Type B pancreatic cell (in vitro differentiated cells): ENCODE data around the gene ADGRG3. TPM values are rescaled to one million over a fixed set of nuclear protein-coding genes. Genes with fewer than 3 reads are reported as not detected.

Experiments used
- DNase-seq: peaks from one replicate; pipeline ENCODE4 v3.0.0; 2021; ENCODE audit warnings: mixed read lengths; ENCODE audit not compliant: unreplicated experiment; ENCODE audit errors: extremely low spot score
- H3K27ac Mint-ChIP-seq: 2 replicates; pipeline ENCODE4 v1.8.0; 2021; ENCODE audit warnings: mild to moderate bottlenecking, mixed read lengths
- H3K27me3 Mint-ChIP-seq: 2 replicates; pipeline ENCODE4 v1.8.0; 2021; ENCODE audit warnings: mixed read lengths
- H3K36me3 Mint-ChIP-seq: 2 replicates; pipeline ENCODE4 v1.8.0; 2021; ENCODE audit warnings: mixed read lengths
- H3K4me1 Mint-ChIP-seq: one replicate; pipeline ENCODE4 v1.8.0; 2021; ENCODE audit warnings: mixed read lengths; ENCODE audit not compliant: unreplicated experiment
- H3K4me3 Mint-ChIP-seq: 2 replicates; pipeline ENCODE4 v1.8.0; 2021; ENCODE audit warnings: mild to moderate bottlenecking, mixed read lengths
- H3K9me3 Mint-ChIP-seq: 2 replicates; pipeline ENCODE4 v1.8.0; 2021; ENCODE audit warnings: mixed read lengths
- total RNA-seq: library from RNA; stranded (reverse); gene quantifications from 2 replicates; pipeline ENCODE4 v1.2.1, GENCODE V29; 2021; ENCODE audit warnings: low replicate concordance
- TF ChIP-seq, protein P1 (sequence below): fragments of 200-600 bp; sonication (generic); conservative IDR thresholded peaks from 2 replicates; pipeline ENCODE4 v1.5.0; 2021; ENCODE audit warnings: antibody characterized with exemption, mild to moderate bottlenecking

The ADGRG3 gene
- total RNA-seq, 1 donor from 2014 or later = not detected

DNA sequence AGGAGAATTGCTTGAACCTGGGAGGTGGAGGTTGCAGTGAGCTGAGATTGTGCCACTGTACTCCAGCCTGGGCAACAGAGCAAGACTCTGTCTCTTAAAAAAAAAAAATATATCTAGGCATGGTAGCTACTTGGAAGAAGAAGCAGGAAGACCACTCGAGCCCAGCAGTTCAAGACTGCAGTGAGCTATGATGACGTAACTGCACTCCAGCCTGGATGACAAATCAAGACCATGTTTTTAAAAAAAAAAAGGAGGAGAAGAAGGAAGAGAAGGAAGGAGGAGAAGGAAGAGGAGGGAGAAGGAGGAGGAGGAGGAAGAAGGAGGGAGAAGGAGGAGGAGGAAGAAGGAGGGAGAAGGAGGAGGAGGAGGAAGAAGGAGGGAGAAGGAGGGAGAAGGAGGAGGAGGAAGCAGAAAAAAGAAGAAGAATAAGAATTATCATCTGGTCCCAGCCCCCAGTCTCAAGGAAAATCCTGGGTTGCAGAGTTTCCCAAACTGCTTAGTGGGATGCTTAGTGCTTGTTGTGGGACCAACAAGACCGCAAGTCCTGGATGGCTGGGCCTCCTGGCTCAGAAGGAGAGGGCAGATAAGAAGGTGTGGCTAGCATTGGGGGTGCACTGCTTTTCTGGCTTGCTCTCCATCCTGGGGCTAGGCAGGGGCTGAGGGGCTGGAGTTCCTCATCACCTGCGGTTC is 22.8 kb downstream of the ADGRG3 start:
- Mint-ChIP-seq H3K9me3 (no peaks in the 10 kb centered on the region), H3K27ac (no peak overlapping the region), H3K4me1 (peaks cover 21% of the 10 kb centered on the region), H3K36me3 (no peaks in the 10 kb centered on the region), H3K4me3 (no peak overlapping the region), H3K27me3 (no peaks in the 10 kb centered on the region)
- TF ChIP-seq, protein P1, sequence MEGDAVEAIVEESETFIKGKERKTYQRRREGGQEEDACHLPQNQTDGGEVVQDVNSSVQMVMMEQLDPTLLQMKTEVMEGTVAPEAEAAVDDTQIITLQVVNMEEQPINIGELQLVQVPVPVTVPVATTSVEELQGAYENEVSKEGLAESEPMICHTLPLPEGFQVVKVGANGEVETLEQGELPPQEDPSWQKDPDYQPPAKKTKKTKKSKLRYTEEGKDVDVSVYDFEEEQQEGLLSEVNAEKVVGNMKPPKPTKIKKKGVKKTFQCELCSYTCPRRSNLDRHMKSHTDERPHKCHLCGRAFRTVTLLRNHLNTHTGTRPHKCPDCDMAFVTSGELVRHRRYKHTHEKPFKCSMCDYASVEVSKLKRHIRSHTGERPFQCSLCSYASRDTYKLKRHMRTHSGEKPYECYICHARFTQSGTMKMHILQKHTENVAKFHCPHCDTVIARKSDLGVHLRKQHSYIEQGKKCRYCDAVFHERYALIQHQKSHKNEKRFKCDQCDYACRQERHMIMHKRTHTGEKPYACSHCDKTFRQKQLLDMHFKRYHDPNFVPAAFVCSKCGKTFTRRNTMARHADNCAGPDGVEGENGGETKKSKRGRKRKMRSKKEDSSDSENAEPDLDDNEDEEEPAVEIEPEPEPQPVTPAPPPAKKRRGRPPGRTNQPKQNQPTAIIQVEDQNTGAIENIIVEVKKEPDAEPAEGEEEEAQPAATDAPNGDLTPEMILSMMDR = no peak
- no peak for DNase-seq

DNA sequence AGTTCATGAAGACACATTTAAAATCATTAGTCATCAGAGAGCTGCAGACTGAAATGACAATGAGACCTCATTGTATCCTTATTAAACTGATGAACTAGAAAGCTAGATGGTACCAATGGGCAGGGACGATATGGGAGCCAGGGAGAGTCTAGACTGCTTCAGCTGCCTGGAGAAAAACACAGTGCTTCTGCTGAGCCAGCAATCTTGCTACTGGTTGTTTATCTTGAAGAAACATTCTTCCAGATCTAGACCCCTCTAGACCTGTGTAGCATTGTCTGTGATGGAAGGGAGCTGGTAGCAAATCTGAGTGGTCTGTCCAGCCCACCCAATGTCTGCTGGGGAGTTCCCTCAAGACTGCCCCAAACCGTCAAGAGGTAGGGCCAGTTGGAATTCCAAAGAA is 24.5 kb downstream of the ADGRG3 start:
- Mint-ChIP-seq H3K27me3 (no peaks in the 10 kb centered on the region), H3K36me3 (no peaks in the 10 kb centered on the region), H3K27ac (no peak overlapping the region), H3K9me3 (no peaks in the 10 kb centered on the region), H3K4me1 (peaks cover 21% of the 10 kb centered on the region), H3K4me3 (no peak overlapping the region)
- TF ChIP-seq, protein P1 = no peak
- DNase-seq = no peak

DNA sequence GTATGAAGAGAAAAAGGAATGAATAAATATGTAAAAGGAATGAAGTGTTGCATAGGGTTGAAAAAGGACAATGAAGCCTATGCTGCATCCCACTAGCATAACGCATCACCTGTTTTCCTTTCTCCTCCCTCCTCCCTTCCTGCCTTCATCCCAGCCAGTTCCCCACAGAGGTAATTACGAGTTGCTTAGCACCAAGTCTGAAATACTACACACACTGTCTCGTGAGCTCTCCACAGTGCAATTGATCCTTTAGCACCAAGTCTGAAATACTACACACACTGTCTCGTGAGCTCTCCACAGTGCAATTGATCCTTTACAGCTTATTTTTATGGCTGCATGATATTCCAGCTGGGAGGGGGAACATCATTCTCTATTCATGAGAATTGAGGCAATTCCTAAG is 25.4 kb downstream of the ADGRG3 start:
- peaks cover 21% of the 10 kb centered on the region for H3K4me1 Mint-ChIP-seq

DNA sequence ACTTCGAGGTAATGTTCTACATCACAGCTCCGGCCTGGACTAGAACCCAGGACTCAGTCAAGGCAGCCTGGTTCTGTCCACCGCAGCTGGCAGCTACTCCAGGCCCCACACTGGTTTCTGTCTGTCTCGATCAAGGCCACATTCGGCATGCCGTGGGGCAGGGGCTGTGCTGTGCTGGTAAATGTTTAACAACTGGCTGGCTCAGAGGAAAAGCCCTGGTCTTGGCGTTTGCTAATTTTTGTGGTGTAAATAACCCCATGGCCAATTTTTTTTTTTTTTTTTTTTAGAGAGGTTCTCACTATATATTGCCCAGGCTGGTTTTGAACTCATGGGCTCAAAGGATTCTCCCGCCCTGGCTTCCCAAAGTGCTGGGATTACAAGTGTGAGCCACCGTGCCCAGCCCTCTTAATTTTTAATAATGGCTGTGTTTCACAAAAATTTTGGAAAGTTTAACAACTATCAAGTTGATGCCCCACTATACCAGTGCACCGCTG is 26.2 kb downstream of the ADGRG3 start:
- Mint-ChIP-seq H3K36me3 (no peaks in the 10 kb centered on the region), H3K9me3 (no peaks in the 10 kb centered on the region), H3K4me3 (peak overlapping the region; percentile 86), H3K27ac (no peak overlapping the region), H3K27me3 (no peaks in the 10 kb centered on the region), H3K4me1 (peaks cover 16% of the 10 kb centered on the region)
- TF ChIP-seq, protein P1 = no peak
- DNase-seq = no peak

More for the DNA sequence above, 25.4 kb downstream of the ADGRG3 start:
- Mint-ChIP-seq H3K36me3 (no peaks in the 10 kb centered on the region), H3K9me3 (no peaks in the 10 kb centered on the region), H3K27ac (no peak overlapping the region), H3K27me3 (no peaks in the 10 kb centered on the region), H3K4me3 (no peak overlapping the region)
- TF ChIP-seq, protein P1 = no peak
- no peak for DNase-seq

DNA sequence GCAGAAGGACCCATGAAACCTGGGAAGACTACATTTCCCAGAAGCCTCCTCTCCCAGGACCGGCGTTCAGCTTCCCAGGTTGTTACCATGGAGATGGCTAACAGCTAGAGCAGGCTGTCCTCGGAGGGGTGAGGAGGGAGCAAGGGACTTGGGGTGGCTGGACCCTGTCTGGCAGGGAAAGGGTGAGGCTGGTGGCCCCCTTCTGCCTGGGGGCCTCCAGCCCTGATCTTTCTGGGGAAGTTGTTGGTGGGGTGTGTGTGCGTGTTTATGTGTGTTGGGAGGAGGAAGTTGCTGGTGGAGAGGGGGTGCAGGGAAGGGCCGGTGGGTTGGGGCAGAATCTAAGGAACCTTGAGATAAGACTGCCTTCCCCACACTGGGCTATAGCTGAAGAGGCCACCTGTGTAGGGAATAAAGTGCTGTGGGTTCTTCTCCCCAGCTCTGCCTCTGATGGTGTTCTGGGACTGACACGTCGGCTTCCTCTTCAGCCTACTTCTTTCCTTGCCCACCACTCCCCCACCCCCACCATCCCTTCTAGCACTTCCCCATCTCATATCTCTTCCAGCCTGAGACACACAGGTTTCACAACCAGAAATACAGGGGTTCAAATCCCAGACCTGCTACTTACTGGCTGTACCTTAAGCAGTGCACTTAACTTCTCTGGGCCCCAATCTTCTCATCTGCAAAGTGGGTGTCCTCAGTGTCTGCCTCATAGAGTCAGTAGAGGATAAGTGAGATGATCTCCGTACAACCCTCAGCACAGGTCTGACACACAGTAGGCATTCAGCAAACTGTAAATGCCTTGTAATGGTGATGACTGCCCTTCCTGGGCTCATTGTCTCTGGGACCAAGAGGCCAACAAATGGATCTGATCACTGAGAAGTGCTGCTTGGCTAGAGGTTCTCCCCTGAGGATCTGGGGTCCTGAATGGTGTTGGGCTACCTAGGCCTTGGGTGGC is 26.9 kb downstream of the ADGRG3 start, which contains the start of gene DRC7:
Gene DRC7, plus strand, starts transcription at position 82 of the 955 bp plus-strand sequence. CDS start 3,144 bp downstream, outside the sequence.
- Mint-ChIP-seq H3K27ac (peak within 1 kb of the TSS; percentile 77), H3K4me3 (peak within 1 kb of the TSS; percentile 86), H3K4me1 (peaks cover 11% of the 10 kb centered on the region), H3K27me3 (no peaks in the 10 kb centered on the region), H3K9me3 (no peaks in the 10 kb centered on the region), H3K36me3 (no peaks in the 10 kb centered on the region)
- TF ChIP-seq, protein P1 = no peak
- no peak for DNase-seq
